Activated gamma-delta T cell treated with Interleukin-2 at 50 U/mL for 16 hours (primary cell): Measurements from ENCODE around the gene ARHGEF37.

Experiments
- DNase-seq: peaks from one replicate; pipeline ENCODE4 v3.0.0-alpha.2; 2020

Gene ARHGEF37

DNA sequence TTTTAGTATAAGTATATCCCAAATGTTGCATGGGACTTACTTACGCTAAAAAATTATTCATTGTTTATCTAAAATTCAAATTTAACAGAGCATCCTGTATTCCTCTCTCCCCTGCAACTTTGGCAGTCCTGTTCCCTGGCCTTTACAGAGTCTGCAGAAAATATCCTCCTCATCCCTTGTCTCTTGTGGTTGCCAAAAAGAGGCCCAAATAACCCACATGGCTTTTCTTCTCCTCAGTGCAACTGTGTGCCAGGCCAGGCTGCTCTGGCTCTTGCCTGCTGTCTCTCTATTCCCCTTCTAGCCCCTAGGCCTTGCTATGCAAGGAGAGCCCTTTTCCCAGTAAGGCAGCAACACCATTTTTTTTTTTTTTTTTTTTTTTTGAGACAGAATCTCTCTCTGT is 23.0 kb downstream of the ARHGEF37 start:
- DNase-seq: no peak

DNA sequence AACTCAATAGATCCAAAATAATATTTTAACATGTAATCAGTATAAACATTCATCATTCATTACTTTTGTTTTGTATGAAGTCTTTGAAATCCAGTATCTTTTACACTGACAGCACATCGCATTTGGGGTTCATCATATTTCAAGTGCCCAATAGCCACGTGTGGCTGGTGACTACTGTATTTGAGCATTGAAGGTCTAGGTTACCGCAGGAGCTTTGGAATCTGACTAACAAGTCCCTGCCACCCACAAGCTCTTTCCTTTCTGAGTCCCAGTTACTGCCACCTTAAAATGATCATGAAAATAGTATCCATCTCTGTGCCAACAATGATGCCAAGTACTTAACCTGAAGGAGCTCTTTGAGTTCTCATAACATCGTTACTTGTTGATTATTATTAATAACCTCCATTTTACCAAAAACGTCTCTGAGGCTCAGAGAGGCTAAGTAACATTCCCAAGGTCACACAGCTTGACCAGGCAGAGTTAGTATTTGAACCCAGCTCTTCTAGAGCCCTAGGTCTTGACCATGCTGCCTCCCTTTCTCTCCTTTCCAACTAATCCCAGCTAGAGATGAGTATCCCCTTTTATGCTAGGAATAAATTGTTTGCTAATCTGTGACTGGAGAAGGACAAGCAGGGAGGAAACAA is 24.2 kb downstream of the ARHGEF37 start:
- no peak for DNase-seq

DNA sequence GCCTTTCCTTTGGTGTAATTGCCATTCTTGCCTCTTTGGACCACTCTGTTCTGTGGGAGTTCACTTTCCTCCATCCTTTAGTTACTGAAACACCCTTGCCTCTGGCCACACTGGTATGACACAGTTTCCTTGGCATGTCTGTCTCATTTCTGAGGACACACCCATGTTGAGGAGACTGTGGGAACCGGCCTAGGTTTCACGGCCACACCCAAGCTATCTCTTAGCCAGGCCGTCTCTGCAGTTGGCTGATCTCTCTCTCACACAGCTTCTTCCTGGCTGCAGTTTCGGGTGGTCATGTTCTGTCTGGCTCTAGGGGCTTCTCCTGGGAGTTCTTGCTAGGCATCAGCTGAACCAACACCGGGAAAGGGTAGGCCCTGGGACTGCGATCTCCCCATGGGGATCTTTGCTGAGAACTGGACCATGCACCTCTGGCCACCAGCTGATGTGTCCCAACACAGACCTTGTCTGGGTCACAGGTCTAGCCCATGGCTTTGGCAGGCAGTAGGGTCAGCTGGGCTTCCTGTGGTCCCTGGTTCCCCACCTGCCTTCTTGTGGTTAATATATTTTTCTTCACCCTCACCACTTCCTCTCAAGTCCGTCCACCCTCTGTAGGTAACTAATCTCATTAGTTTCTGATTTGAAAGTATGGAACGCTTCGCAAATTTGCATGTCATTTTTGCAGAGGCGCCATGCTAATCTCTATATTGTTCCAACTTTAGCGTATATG is 24.9 kb downstream of the ARHGEF37 start:
- DNase-seq: no peak

DNA sequence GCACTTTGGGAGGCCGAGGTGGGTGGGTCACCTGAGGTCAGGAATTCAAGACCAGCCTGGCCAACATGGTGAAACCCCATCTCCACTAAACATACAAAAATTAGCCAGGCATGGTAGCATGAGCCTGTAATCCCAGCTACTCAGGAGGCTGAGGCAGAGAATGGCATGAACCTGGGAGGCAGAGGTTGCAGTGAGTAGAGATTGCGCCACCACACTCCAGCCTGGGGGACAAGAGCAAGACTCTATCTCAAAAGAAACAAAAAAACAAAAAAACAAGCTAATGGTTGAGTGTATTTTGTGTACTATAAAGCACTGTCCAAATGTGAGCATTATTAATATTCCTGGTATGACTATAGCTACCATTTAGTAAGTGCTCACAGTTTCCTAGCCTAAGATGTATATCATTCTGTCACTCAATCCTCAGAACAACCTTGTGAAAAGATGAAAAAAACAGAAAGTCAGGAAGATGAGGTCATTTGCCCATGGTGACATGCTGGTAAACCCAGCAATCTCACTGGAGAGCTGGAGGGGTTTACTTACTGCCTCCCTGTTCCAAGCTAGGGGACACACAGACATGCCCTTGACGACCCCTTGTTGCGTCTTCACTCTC is 27.7 kb downstream of the ARHGEF37 start:
- no peak for DNase-seq

DNA sequence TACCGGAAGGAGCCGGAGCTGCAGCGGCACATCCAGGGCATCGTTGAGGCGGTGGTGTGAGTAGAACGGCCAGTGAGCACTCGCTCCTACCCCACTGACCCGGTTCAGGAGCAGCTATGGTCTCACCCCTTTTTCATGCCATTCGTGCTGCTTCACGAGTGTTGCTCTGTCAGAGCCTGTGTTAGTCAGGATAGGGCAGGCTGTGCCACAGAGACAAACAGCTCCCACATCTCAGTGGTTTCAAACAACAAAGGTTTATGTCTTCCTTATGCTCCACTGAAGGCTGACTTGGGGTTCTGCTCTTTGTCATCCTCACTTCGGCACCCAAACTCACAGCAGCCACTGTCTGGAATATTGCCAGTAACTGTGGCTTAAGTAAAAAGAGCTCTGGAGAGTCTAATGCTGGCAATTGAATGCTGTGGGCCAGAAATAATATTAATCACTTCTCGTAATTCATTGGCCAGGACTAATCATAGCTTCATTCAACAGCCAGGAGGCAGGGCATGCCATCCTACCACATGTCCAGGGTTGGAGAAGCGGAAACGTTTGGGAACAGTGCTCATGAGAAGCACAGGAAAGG is 28.4 kb downstream of the ARHGEF37 start:
- no peak for DNase-seq

DNA sequence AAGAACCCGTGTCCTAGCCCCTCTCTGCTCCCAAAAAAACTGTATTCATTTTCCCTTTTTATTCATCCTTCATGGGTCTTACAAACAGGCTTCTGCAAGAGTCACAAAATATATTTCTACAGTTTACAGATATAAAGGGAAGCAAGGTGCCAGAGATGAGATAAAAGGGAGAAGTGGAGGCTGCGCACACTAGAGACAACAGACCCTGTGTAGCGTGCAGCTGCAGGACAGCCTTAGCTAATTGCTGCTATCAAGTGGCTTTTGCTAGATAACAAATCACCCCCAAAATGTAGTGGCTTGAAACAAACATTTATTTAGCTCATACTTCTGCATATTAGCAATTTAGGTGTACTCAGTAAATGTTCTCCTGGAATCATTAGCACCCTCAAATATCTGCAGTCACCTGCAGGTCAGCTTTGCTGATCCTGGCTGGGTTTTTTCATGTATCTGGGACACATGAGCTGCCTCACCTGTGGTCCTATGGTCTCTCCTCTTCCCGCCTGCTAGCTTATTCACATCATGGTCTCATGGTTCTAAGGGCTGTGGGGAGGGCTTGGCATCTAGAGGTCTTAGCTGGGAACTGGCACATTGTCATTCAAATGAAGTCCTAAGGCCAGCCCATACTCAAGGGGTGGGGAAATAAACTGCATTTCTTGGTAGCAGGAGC is 29.4 kb downstream of the ARHGEF37 start:
- no peak for DNase-seq

DNA sequence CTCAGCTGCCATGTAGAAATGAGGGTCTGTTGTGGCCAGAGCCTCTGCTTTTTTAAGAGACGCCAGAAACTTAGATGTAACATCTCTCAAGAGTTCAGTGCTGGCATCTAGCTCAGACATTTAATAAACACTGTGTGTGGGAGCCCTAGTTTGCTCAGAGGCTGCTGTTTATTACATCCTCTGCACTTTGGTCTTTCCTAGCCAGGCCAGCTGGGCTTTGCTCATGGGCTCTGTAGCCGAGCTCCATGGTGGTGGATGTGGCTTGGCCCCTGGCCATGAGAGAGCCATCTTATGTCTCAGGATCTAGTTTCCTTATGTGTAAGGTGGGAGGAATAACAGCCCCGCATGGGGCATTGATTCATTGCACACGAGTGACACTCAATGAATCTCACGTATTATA is 30.0 kb downstream of the ARHGEF37 start:
- DNase-seq: no peak

DNA sequence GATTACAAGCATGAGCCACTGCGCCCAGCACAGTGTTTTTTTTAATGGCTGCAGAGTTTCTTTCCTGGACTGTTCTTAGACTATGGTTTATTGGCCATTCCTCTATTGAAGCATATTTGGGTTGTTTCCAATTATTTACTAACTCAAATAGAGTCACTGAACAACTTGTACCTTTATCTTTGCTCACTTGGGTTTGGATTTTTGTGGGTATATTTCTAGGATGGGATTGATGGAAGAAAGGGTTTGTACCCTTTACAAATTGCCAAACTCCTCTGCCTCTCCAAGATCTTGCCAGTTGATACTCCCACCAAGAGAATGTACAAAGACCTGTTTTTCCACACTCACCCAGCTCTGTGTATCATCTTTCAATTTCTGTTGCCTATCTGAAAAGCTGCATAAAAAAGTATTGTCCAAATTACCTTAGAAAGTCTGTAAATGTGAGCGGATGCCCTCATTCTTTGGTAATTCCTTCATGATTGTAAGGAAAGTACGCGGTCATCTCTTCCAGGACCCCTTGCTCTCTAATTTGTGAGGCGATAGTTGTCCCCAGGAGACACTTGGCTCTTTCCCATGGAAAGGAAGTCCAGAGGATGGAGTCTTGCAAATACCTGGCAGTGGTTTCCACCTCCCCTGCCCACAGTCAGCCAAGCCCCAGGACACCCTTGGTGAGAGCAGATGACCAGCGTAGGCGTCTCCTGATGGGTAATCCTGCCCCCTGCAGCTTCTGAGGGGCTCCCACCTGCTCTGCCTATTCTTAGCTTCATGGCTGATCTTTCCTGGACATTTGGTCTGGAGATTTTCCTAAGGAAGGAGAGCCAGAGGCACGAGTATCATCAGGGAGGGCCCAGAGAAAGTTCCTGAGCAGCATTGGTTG is 33.0 kb downstream of the ARHGEF37 start:
- no peak for DNase-seq

DNA sequence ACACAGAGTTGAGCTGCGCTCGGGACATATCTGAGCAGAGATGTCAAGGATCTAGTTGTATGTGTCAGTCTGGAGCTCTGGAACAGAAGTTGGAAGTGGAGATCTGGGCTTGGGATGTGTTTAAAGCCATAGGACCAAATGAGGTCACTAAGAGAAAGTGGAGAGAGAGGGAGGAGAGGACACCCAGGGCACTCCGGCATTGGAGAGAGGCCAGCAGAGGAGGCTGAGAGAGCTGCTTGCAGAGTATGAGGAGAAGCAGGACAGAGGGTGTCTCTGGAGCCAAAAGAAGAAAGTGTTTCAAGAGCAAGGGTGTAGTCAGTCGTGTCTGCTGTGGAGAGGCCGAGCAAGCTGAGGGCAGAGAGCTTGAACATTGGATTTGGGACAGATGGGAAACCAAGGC is 34.7 kb downstream of the ARHGEF37 start:
- DNase-seq: no peak

DNA sequence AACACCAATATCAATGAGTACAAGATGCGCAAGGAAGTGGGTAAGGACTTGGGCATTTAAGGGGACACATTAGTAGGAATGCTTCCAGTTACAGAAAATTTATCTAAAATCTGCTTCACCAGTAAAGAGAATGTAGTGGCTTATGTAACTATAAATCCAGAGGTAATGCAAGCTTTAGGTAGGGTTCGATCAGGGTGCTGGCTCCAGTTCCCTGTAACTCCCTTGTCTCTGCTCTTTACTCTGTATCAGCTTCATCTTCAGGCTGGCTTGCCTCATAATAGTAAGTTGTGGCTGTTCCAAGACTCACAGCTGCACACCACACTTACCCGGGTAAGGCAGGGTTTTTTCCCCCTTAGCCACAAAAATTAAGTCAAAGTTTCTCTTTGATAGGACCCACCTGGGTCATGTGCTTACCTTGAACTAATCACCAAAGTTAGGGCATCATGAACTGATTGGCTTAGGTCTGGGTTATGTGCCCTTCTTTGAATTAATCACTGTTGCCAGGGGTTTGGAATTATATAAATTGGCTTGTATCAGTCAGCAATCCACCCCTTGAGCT is 35.5 kb downstream of the ARHGEF37 start:
- no peak for DNase-seq

DNA sequence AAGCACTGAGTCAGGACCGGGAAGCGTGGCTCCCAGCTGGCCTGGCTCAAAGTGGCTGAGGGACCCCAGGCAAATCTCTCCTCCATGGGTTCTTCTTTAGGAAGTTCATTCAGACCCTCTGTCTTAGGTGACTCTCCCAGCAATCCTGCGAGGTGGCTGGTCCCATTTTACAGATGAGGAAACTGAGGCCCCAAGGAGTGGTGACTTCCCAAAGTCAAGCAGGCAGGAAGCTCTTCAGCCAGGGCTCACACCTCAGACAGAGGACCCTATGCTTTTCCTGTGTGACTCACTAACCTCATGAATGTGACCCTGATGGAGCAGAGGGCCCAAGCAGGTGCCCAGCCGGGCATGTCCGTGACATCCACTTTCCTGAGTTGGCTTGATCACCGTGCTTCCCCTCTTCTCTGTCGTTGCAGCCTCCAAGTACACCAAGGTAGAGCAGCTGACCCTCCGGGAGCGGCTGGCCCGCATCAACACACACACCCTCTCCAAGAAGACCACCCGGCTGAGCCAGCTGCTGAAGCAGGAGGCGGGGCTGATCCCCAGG is 36.5 kb downstream of the ARHGEF37 start:
- no peak for DNase-seq

DNA sequence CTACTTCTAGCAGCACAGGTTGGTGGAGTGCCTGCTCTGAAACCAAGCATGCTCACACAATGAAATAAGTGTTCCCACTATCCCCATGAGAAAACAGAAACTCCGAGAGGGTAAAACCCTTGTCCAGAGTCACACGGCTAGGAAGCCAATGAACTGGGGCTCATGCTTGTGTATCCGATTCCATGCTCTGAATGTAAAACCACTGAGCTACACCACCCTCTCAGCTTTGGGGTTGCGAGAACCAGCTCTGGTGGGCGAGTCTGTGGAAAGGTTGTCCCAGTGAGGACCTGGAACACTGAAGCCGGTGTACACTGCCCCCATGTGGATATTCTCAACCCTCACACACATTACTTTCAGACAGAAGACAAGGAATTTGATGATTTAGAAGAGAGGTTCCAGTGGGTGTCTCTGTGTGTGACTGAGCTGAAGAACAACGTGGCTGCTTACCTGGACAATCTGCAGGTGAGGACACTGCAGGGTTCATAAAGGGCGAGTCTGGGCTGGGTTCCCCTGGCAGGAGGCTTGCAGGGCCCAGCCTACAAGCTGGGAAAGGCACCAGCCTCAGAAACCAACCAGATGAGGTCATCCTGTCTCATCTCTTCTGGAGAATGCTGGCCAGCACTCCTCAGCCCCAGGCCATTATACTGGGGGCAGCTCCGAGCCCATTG is 37.4 kb downstream of the ARHGEF37 start:
- no peak for DNase-seq

DNA sequence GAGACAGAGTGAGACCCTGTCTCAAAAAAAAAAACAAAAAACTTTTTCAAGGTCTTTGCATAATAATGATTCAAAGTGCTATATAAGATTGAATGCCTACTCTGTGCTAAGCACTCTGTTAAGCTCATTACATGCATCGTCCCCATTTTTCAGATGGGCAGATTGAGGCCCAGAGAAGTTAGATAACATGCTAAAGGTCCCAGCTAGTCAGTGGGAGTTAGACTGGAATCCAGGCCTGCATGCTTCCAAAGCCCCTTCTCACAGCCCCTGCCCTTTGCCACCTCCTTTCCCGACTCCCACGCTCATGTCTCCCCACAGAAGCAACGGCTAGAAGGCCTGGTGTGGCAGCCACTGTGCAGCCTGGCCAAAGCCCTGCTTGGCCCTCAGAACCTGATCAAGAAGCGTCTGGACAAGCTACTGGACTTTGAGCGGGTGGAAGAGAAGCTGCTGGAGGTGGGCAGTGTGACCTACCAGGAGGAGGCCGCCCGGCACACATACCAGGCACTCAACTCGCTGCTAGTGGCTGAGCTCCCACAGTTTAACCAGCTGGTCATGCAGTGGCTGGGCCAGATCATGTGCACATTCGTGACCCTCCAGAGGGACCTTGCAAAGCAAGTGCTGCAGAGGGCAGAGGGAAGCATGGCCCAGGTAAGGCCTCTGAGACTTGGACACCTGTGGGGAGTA is 40.3 kb downstream of the ARHGEF37 start:
- DNase-seq: no peak

DNA sequence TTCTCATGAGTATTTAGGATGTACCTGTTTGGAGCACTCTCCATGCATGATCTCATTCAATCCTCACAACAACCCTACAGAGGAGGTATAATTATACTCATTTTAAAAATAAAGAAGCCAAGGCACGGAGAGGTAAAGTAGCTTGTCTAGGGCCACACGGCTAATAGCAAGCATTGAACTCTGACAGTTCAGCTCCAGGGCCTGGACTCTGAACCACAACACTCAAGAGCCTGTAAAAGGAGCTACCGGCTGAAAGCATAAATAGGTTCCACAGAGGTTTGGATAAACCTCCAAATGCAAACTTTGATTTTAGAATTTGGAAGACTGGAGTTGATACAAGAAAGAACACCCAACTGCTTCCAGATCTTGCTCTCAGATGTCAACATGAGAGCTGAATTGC is 41.2 kb downstream of the ARHGEF37 start:
- DNase-seq: no peak

DNA sequence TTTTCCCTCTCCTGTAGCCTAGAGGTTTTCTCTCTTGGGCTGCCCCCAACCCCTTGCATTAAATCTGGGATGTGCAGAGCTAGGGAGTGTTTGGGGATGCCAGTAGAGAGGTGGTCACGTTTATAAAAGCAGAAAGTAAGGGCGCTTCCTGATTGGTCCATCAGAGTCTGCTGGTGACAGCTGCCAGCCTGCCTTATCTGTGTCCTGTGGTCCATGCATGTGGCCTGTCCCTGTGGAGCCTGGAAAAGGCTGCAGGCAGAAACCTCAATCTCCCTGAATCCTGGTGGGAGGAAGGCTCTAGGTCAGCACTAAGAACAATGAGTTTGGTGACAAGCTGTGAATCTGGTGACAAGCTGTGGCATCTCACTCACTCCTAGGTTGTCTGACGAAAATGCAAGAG is 42.2 kb downstream of the ARHGEF37 start:
- no peak for DNase-seq

DNA sequence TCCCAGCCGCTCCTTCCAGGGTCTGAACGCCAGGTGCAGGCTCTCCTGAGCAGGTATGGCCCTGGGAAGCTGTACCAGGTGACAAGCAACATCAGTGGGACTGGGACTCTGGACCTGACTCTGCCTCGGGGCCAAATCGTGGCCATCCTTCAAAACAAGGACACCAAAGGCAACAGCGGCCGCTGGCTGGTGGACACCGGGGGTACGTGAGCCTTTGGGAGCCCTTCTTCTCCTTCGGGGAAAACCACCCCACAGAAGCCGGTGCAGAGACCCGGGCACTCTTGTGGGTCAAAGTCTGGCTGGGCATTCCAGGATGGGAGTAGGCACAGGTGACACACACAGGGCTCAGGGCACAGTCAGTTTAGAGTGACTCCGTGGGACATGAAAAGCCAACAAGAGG is 45.8 kb downstream of the ARHGEF37 start:
- DNase-seq: no peak

DNA sequence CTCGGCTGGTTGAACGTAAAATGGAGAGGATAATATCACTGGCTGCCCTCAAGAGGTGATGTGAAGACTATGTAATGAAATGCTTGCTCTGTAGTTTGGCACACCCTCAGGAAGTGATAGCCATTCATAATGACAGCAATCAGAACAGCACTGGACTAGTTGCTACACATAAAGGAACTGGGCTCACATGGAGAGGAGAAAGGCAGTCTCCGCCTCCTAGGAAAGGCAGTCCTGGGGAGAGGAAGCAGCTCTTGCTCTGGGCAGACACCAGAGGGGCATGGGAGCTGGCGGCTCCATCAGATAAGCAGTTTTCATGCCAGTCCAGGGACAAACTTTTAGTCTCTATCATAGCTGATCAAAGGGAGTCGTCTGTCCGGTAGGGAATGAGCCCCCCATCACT is 46.9 kb downstream of the ARHGEF37 start:
- DNase-seq: no peak

DNA sequence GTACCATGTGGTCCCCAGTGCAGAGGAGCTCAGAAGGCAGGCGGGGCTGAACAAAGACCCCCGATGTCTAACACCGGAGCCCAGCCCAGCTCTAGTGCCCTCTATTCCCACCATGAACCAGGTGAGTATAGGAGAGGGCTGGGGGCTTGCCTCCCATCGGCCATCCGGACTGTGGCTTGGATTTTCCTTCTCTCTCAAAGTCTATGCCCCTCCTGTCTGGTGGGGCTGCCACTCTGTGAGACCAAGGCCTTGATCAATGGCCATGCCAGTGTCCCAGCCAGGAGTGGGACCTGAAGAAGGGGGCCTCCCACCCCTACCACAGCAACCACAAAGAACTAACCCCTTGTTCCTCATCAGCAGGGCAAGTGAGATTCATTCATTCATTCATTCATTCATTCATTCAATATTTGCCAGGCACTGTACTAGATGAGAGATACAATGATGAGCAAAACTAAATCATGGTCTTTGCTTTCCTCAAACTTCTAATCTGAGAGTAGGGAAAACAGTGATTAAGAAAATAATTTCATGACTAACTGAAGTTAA is 47.6 kb downstream of the ARHGEF37 start:
- no peak for DNase-seq

DNA sequence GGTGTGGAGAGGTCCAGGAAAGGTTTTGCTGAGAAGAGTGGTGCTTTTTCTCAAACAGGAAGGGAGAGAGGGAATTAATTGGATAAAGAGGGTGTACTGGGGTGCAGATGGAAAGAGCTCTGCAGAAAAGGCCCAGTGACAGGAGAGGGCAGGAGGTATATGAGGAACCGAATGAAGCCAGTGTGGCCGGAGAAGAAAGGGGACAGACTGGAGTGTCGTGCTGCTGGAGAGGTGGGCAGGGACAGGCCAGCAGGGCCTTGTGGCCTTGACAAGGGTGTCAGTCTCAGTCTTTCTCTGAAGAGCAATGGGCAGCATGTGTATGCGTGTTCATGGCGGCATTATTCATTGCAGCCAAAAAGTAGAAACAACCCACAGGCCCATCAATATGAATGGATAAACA is 48.1 kb downstream of the ARHGEF37 start:
- DNase-seq: no peak

DNA sequence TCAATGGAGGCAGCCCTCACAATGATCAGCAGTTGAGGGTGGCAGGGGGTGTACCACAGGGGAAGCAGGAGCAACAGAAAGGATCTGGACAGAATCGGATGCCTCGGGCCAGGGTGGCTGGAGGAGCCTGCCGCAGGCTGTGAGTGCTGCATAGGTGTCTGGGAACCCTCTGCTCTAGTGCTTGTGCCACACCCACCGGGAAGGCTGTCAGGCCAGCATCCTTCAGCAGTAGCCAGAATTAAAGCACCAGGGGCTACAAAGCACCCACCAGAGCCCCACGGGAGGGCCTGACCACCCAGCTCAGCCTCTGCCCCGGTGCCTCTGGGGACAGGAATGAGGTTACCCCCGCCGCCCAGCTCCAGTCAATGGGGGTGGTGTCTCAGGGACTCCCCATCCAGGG is 49.0 kb downstream of the ARHGEF37 start:
- DNase-seq: no peak
